Embryonic facial prominence (tissue), 1 donor: Measurements from ENCODE around the gene PGM1.

ENCODE experiments used
- DNase-seq: peaks from one replicate; pipeline ENCODE4 v3.0.0-alpha.2; 2016; ENCODE audit errors: extremely low spot score

Gene PGM1

GRCh38 chr1:63701187-63701586 is 108.0 kb downstream of the PGM1 start:
- no peak for DNase-seq

GRCh38 chr1:63703701-63704107 is 110.5 kb downstream of the PGM1 start:
- DNase-seq, result no peak

- DNase-seq, result no peak
Measured at GRCh38 chr1:63704443-63704842, 111.2 kb downstream of the PGM1 start.

GRCh38 chr1:63705078-63705477 is 111.9 kb downstream of the PGM1 start:
- DNase-seq, result no peak

- DNase-seq, result no peak
Measured at GRCh38 chr1:63709267-63709828, 116.1 kb downstream of the PGM1 start.
